HepG2 (cell line): ENCODE measurements around the gene C7orf57. TPM values are rescaled to one million over a fixed set of nuclear protein-coding genes. Genes with fewer than 3 reads are reported as not detected.

Experiments used
- HDAC1 ChIP-seq: sonication (generic); formaldehyde crosslinking; IDR thresholded peaks from 2 replicates; pipeline ENCODE4 v1.5.1; 2020; ENCODE audit warnings: mild to moderate bottlenecking, missing genetic modification reagents
- ISL2 ChIP-seq: sonication (generic); formaldehyde crosslinking; IDR thresholded peaks from 2 replicates; pipeline ENCODE4 v1.5.0; 2020; ENCODE audit warnings: missing genetic modification reagents
- KDM5B ChIP-seq: sonication (generic); formaldehyde crosslinking; IDR thresholded peaks from 2 replicates; pipeline ENCODE4 v1.4.0; 2020; ENCODE audit warnings: missing genetic modification reagents, mild to moderate bottlenecking, borderline replicate concordance
- NFIC ChIP-seq: IDR thresholded peaks from 2 replicates; pipeline ENCODE4 v1.6.1; 2012; ENCODE audit warnings: mild to moderate bottlenecking, low read length, inconsistent platforms
- NFYB ChIP-seq: sonication (generic); formaldehyde crosslinking; IDR thresholded peaks from 2 replicates; pipeline ENCODE4 v1.4.0; 2020; ENCODE audit warnings: missing genetic modification reagents
- POGZ ChIP-seq: sonication (generic); formaldehyde crosslinking; IDR thresholded peaks from 2 replicates; pipeline ENCODE4 v1.4.0; 2020; ENCODE audit warnings: mild to moderate bottlenecking, missing genetic modification reagents
- RFXAP ChIP-seq: sonication (generic); formaldehyde crosslinking; IDR thresholded peaks from 2 replicates; pipeline ENCODE4 v1.4.0; 2020; ENCODE audit warnings: missing genetic modification reagents, borderline replicate concordance
- RNF2 ChIP-seq: fragments of 450-650 bp; conservative IDR thresholded peaks from 2 replicates; pipeline ENCODE4 v1.6.1; 2016; ENCODE audit warnings: low read depth
- SOX13 ChIP-seq, 3 experiments: fragments of 450-650 bp in 1 of 3; sonication (generic) in 1 of 3; formaldehyde crosslinking in 1 of 3; IDR thresholded peaks in 2 of 3; conservative IDR thresholded peaks in 1 of 3; 2 replicates each; pipeline versions ENCODE4 v1.5.0 to v1.6.1; 2016 to 2020; ENCODE audit warnings: antibody characterized with exemption in 1 of 3, mild to moderate bottlenecking in 1 of 3, missing compliant biosample characterization in 1 of 3, missing genetic modification reagents in 1 of 3, moderate library complexity in 1 of 3
- STAG1 ChIP-seq: sonication (generic); formaldehyde crosslinking; IDR thresholded peaks from 2 replicates; pipeline ENCODE4 v1.4.0; 2020; ENCODE audit warnings: missing genetic modification reagents
- ZMYM3 ChIP-seq: sonication (generic); formaldehyde crosslinking; IDR thresholded peaks from 2 replicates; pipeline ENCODE4 v1.5.1; 2020; ENCODE audit warnings: mild to moderate bottlenecking, missing genetic modification reagents
- ZNF143 ChIP-seq: sonication (generic); formaldehyde crosslinking; IDR thresholded peaks from 2 replicates; pipeline ENCODE4 v1.4.0; 2020; ENCODE audit warnings: missing genetic modification reagents
- ZNF567 ChIP-seq: sonication (generic); formaldehyde crosslinking; IDR thresholded peaks from 2 replicates; pipeline ENCODE4 v1.8.1; 2023; ENCODE audit warnings: mild to moderate bottlenecking, missing genetic modification reagents, borderline replicate concordance
- ZNF777 ChIP-seq: sonication (generic); formaldehyde crosslinking; IDR thresholded peaks from 2 replicates; pipeline ENCODE4 v1.4.0; 2020; ENCODE audit warnings: missing genetic modification reagents
- polyA plus RNA-seq, 8 experiments: library from polyadenylated mRNA; depleted of rRNA in 3 of 8; stranded (reverse) in 7 of 8; unstranded in 1 of 8; fragments of >200 nt; fragmentation: Illumina TruSeq in 4 of 8; extraction: Trizol in 4 of 8; gene quantifications; 2 replicates each; pipeline versions ENCODE4 v1.2.1 to v1.2.3, GENCODE V29; 2011 to 2016; ENCODE audit warnings: low read depth in 4 of 8, missing spikeins in 1 of 8, mixed read lengths in 1 of 8; ENCODE audit not compliant: insufficient read depth in 1 of 8
- total RNA-seq, 5 experiments: library from RNA; depleted of rRNA; stranded (reverse); fragments of >200 nt; fragmentation: Illumina TruSeq; extraction: Trizol; gene quantifications; 2 replicates each; pipeline ENCODE4 v1.2.3, GENCODE V29; 2016; ENCODE audit warnings: low read depth in 1 of 5
- TF ChIP-seq, protein P1 (sequence below): sonication (generic); formaldehyde crosslinking; IDR thresholded peaks from 2 replicates; pipeline ENCODE4 v1.4.0; 2020; ENCODE audit warnings: missing genetic modification reagents
- TF ChIP-seq, protein P2 (sequence below): sonication (generic); formaldehyde crosslinking; conservative IDR thresholded peaks from 2 replicates; pipeline ENCODE4 v1.4.0; 2020; ENCODE audit warnings: missing genetic modification reagents
- TF ChIP-seq, protein P3 (sequence below): sonication (generic); formaldehyde crosslinking; IDR thresholded peaks from 2 replicates; pipeline ENCODE4 v1.8.1; 2023; ENCODE audit warnings: mild to moderate bottlenecking, missing genetic modification reagents
- TF ChIP-seq, protein P4 (sequence below): sonication (generic); formaldehyde crosslinking; IDR thresholded peaks from 2 replicates; pipeline ENCODE4 v1.5.1; 2020; ENCODE audit warnings: missing genetic modification reagents, mild to moderate bottlenecking, borderline replicate concordance
- TF ChIP-seq, protein P5 (sequence below), 2 experiments: sonication (generic) in 1 of 2; formaldehyde crosslinking in 1 of 2; IDR thresholded peaks; 2 replicates each; pipeline versions ENCODE4 v1.4.0 to v1.6.1; 2016 to 2020; ENCODE audit warnings: borderline replicate concordance in 1 of 2, low read depth in 1 of 2, mild to moderate bottlenecking in 1 of 2, missing genetic modification reagents in 1 of 2

Gene C7orf57
- total and polyA plus RNA-seq, 2 of the 13 experiments (the other 11 are each of a cell fraction or from before 2014, with no cell fraction given): not detected

DNA sequence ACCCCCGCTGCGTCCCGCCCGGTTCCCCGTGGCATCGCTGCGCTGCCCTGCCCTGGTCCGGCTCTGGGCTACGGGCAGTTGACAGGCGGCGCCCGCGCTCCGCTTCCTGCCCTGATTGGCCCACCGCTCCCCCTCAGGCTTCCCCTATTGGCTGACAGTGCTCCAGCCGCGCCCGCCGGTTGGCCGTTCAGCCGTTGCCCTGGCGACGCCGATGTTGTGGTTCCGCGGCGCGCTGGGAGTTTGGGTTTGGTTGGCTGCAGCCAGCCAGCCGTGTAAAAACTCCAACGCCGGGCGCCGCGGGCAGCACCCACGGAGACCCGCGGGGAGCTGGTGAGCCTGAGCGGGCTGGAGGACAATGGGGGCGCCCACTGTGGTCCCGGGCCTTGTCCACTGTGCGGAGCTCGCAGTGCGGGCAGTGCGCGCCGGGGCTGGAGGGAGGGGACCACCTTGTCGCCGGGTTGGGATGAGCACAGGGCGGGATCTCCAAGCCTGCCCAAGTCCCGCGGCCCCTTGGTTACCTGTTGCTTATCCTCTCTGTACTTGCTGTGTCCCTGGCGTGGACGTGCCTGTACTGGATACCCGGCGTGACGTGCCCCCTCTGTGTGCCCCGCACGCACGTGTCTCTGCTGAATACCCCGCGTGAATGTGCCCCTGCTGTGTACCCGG lies at the start of gene C7orf57 (continued):
- TF ChIP-seq, protein P1, sequence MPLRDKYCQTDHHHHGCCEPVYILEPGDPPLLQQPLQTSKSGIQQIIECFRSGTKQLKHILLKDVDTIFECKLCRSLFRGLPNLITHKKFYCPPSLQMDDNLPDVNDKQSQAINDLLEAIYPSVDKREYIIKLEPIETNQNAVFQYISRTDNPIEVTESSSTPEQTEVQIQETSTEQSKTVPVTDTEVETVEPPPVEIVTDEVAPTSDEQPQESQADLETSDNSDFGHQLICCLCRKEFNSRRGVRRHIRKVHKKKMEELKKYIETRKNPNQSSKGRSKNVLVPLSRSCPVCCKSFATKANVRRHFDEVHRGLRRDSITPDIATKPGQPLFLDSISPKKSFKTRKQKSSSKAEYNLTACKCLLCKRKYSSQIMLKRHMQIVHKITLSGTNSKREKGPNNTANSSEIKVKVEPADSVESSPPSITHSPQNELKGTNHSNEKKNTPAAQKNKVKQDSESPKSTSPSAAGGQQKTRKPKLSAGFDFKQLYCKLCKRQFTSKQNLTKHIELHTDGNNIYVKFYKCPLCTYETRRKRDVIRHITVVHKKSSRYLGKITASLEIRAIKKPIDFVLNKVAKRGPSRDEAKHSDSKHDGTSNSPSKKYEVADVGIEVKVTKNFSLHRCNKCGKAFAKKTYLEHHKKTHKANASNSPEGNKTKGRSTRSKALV: 0 out of 2 replicates have a peak, but pooled peaks have one; percentile 12
- TF ChIP-seq ZMYM3 (CRISPR knock-in tag) (no peak), ISL2 (CRISPR knock-in tag) (no peak), RNF2 (peak; percentile 49; the same call in 1 of the 2 replicates), ZNF567 (CRISPR knock-in tag) (no peak), RFXAP (CRISPR knock-in tag) (peak; percentile 87), ZNF777 (CRISPR knock-in tag) (no peak), STAG1 (peak; percentile 56), HDAC1 (peak; percentile 73; the same call in 1 of the 2 replicates), NFIC (no peak), ZNF143 (CRISPR knock-in tag) (peak; percentile 61; the same call in 1 of the 2 replicates), NFYB (peak; percentile 97), POGZ (peak; percentile 68), SOX13 (IDR thresholded peaks at IDR 0.05) (no peak), SOX13 (CRISPR knock-in tag; conservative IDR thresholded peaks at IDR 0.05 in 1 of 2, IDR thresholded peaks at IDR 0.05 in 1 of 2) (no peak), KDM5B (peak; percentile 44; the same call in 1 of the 2 replicates)
- TF ChIP-seq, protein P2, sequence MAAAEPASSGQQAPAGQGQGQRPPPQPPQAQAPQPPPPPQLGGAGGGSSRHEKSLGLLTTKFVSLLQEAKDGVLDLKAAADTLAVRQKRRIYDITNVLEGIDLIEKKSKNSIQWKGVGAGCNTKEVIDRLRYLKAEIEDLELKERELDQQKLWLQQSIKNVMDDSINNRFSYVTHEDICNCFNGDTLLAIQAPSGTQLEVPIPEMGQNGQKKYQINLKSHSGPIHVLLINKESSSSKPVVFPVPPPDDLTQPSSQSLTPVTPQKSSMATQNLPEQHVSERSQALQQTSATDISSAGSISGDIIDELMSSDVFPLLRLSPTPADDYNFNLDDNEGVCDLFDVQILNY (CRISPR knock-in tag): peak; percentile 82
- TF ChIP-seq, protein P3, sequence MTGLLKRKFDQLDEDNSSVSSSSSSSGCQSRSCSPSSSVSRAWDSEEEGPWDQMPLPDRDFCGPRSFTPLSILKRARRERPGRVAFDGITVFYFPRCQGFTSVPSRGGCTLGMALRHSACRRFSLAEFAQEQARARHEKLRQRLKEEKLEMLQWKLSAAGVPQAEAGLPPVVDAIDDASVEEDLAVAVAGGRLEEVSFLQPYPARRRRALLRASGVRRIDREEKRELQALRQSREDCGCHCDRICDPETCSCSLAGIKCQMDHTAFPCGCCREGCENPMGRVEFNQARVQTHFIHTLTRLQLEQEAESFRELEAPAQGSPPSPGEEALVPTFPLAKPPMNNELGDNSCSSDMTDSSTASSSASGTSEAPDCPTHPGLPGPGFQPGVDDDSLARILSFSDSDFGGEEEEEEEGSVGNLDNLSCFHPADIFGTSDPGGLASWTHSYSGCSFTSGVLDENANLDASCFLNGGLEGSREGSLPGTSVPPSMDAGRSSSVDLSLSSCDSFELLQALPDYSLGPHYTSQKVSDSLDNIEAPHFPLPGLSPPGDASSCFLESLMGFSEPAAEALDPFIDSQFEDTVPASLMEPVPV (CRISPR knock-in tag): no peak
- TF ChIP-seq, protein P4, sequence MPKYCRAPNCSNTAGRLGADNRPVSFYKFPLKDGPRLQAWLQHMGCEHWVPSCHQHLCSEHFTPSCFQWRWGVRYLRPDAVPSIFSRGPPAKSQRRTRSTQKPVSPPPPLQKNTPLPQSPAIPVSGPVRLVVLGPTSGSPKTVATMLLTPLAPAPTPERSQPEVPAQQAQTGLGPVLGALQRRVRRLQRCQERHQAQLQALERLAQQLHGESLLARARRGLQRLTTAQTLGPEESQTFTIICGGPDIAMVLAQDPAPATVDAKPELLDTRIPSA (CRISPR knock-in tag): no peak
- TF ChIP-seq, protein P5, sequence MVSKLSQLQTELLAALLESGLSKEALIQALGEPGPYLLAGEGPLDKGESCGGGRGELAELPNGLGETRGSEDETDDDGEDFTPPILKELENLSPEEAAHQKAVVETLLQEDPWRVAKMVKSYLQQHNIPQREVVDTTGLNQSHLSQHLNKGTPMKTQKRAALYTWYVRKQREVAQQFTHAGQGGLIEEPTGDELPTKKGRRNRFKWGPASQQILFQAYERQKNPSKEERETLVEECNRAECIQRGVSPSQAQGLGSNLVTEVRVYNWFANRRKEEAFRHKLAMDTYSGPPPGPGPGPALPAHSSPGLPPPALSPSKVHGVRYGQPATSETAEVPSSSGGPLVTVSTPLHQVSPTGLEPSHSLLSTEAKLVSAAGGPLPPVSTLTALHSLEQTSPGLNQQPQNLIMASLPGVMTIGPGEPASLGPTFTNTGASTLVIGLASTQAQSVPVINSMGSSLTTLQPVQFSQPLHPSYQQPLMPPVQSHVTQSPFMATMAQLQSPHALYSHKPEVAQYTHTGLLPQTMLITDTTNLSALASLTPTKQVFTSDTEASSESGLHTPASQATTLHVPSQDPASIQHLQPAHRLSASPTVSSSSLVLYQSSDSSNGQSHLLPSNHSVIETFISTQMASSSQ (IDR thresholded peaks at IDR 0.05; ENCODE audit: low read depth): no peak
- TF ChIP-seq, protein P5 (CRISPR knock-in tag; IDR thresholded peaks at IDR 0.05; ENCODE audit: borderline replicate concordance): no peak
